ENCODE measurements around the gene AHRR.

AHRR gene

DNA sequence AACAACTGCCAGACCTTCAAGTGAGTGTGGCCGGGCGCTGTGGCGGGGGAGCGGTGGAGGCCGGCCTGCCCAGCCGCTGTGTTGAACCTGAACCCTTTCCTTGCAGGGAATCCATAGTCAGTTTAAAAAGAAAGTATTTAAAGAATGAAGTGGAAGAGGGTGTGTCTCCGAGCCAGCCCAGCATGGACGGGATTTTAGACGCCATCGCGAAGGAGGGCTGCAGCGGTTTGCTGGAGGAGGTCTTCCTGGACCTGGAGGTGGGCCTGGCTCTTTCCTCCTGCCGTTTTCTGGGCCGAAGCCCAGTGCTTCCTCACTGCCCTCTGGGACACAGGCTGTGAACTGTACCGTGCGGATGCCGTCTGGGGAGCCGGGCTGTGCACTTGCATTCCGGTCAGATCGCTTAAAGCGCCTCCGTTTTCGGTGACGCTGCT lies 140.6 kb downstream of the AHRR start:
- H3K27me3 ChIP-seq (ENCODE audit: insufficient read depth, low read length) = no peaks in the 10 kb centered on the region
- no peaks in the 10 kb centered on the region for H3K79me2 ChIP-seq (ENCODE audit: insufficient read depth, low read length)
- H3K36me3 ChIP-seq (ENCODE audit: insufficient read depth, low read length) = peaks cover 73% of the 10 kb centered on the region
- H3F3A ChIP-seq (ENCODE audit: insufficient read depth, low read length) = no peaks in the 10 kb centered on the region
- H3K4me2 ChIP-seq (ENCODE audit: low read length) = no peak overlapping the region
- no peaks in the 10 kb centered on the region for H4K20me1 ChIP-seq (ENCODE audit: insufficient read depth, low read length)
- no peaks in the 10 kb centered on the region for H3K9me2 ChIP-seq (ENCODE audit: low read depth, low read length)
- H3K9ac ChIP-seq (ENCODE audit: low read length) = no peak overlapping the region
- no peak overlapping the region for H3K4me3 ChIP-seq (ENCODE audit: low read depth, low read length, poor library complexity, severe bottlenecking)
- no peak overlapping the region for H2AFZ ChIP-seq (ENCODE audit: low read length)
- H3K9me3 ChIP-seq (ENCODE audit: low read length) = no peaks in the 10 kb centered on the region
- no peak overlapping the region for H3K27ac ChIP-seq (ENCODE audit: low read depth, low read length, poor library complexity, severe bottlenecking)
- TF ChIP-seq, protein P1, sequence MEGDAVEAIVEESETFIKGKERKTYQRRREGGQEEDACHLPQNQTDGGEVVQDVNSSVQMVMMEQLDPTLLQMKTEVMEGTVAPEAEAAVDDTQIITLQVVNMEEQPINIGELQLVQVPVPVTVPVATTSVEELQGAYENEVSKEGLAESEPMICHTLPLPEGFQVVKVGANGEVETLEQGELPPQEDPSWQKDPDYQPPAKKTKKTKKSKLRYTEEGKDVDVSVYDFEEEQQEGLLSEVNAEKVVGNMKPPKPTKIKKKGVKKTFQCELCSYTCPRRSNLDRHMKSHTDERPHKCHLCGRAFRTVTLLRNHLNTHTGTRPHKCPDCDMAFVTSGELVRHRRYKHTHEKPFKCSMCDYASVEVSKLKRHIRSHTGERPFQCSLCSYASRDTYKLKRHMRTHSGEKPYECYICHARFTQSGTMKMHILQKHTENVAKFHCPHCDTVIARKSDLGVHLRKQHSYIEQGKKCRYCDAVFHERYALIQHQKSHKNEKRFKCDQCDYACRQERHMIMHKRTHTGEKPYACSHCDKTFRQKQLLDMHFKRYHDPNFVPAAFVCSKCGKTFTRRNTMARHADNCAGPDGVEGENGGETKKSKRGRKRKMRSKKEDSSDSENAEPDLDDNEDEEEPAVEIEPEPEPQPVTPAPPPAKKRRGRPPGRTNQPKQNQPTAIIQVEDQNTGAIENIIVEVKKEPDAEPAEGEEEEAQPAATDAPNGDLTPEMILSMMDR (IDR thresholded peaks at IDR 0.05; ENCODE audit: low read length) = no peak
- TF ChIP-seq EZH2 (IDR thresholded peaks at IDR 0.05; ENCODE audit: borderline replicate concordance, low read length) = no peak
- H3K4me1 ChIP-seq (ENCODE audit: insufficient read depth, low read length, severe bottlenecking) = no peaks in the 10 kb centered on the region

DNA sequence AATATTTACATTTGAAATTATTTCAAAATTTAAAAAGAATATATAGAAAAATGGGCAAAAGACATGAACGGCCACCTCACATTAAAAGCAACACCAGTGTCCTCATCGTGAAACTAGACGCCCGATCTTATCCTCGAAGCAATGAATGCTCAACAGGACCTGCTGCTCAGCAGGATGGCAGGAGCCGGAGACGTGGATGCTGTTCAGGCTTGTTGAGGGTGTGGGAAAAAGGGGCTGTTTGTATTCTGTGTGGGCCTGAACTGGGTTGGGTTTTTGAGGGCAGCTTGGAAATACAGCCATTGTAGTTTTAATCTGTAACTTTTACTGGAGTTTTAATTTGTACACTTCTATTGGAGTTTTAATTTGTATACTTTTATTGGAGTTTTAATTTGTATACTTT lies 141.8 kb downstream of the AHRR start:
- H3K27me3 ChIP-seq (ENCODE audit: insufficient read depth, low read length) = no peaks in the 10 kb centered on the region
- no peaks in the 10 kb centered on the region for H3K4me1 ChIP-seq (ENCODE audit: insufficient read depth, low read length, severe bottlenecking)
- H3K79me2 ChIP-seq (ENCODE audit: insufficient read depth, low read length) = no peaks in the 10 kb centered on the region
- H2AFZ ChIP-seq (ENCODE audit: low read length) = no peak overlapping the region
- H3K9me2 ChIP-seq (ENCODE audit: low read depth, low read length) = no peaks in the 10 kb centered on the region
- H3K36me3 ChIP-seq (ENCODE audit: insufficient read depth, low read length) = peaks cover 61% of the 10 kb centered on the region
- H3K4me2 ChIP-seq (ENCODE audit: low read length) = no peak overlapping the region
- TF ChIP-seq EZH2 (IDR thresholded peaks at IDR 0.05; ENCODE audit: borderline replicate concordance, low read length) = no peak
- TF ChIP-seq, protein P1 (IDR thresholded peaks at IDR 0.05; ENCODE audit: low read length) = no peak
- no peaks in the 10 kb centered on the region for H4K20me1 ChIP-seq (ENCODE audit: insufficient read depth, low read length)
- no peak overlapping the region for H3K9ac ChIP-seq (ENCODE audit: low read length)
- H3K9me3 ChIP-seq (ENCODE audit: low read length) = no peaks in the 10 kb centered on the region
- H3K27ac ChIP-seq (ENCODE audit: low read depth, low read length, poor library complexity, severe bottlenecking) = no peak overlapping the region
- H3F3A ChIP-seq (ENCODE audit: insufficient read depth, low read length) = no peaks in the 10 kb centered on the region
- H3K4me3 ChIP-seq (ENCODE audit: low read depth, low read length, poor library complexity, severe bottlenecking) = no peak overlapping the region

DNA sequence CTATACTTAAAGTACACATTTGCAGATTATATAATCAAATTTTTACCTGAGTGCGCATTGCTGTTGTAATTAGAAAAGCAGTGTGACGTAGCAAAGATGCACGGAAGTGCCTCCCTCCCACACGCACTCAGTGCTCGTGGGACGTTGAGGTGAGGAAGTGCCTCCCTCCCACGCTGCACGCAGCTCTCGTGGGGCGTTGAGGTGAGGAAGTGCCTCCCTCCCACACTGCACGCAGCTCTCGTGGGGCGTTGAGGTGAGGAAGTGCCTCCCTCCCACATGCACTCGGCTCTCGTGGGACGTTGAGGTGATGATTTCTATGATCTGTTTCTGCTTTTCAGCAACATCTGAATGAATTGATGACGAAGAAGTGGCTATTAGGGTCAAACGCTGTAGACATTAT lies 142.4 kb downstream of the AHRR start:
- TF ChIP-seq EZH2 (IDR thresholded peaks at IDR 0.05; ENCODE audit: borderline replicate concordance, low read length) = no peak
- TF ChIP-seq, protein P1 (IDR thresholded peaks at IDR 0.05; ENCODE audit: low read length) = no peak
- no peaks in the 10 kb centered on the region for H3K27me3 ChIP-seq (ENCODE audit: insufficient read depth, low read length)

More for the DNA sequence above, 142.4 kb downstream of the AHRR start:
- H4K20me1 ChIP-seq (ENCODE audit: insufficient read depth, low read length) = no peaks in the 10 kb centered on the region
- H3K9me2 ChIP-seq (ENCODE audit: low read depth, low read length) = no peaks in the 10 kb centered on the region
- no peak overlapping the region for H3K4me2 ChIP-seq (ENCODE audit: low read length)
- no peaks in the 10 kb centered on the region for H3K4me1 ChIP-seq (ENCODE audit: insufficient read depth, low read length, severe bottlenecking)
- H2AFZ ChIP-seq (ENCODE audit: low read length) = no peak overlapping the region
- no peak overlapping the region for H3K27ac ChIP-seq (ENCODE audit: low read depth, low read length, poor library complexity, severe bottlenecking)
- no peak overlapping the region for H3K9ac ChIP-seq (ENCODE audit: low read length)
- no peaks in the 10 kb centered on the region for H3F3A ChIP-seq (ENCODE audit: insufficient read depth, low read length)
- peaks cover 55% of the 10 kb centered on the region for H3K36me3 ChIP-seq (ENCODE audit: insufficient read depth, low read length)
- no peaks in the 10 kb centered on the region for H3K9me3 ChIP-seq (ENCODE audit: low read length)
- H3K4me3 ChIP-seq (ENCODE audit: low read depth, low read length, poor library complexity, severe bottlenecking) = no peak overlapping the region
- no peaks in the 10 kb centered on the region for H3K79me2 ChIP-seq (ENCODE audit: insufficient read depth, low read length)
